Stimulated activated CD4-positive, alpha-beta T cell treated with anti-CD3 and anti-CD28 coated beads, Interleukin-2, amount 100 ng/mL, for 4 hours (primary cell): ENCODE data around the gene ARID3B.
"Not testable (repeated sequence)": the region's sequence is repeated elsewhere in the genome, so short reads cannot be mapped to it uniquely, and the experiment has no call there.

Source experiments
- DNase-seq: peaks from one replicate; pipeline ENCODE4 v3.0.0-alpha.2; 2020; ENCODE audit warnings: low read depth

The ARID3B gene

GRCh38 chr15:74568594-74568993, 27.6 kb downstream of the ARID3B start:
- DNase-seq, result no peak

- no peak for DNase-seq
Measured at GRCh38 chr15:74569731-74570070, 28.7 kb downstream of the ARID3B start.

GRCh38 chr15:74571191-74571590, 30.2 kb downstream of the ARID3B start:
- no peak for DNase-seq

GRCh38 chr15:74573987-74574386, 33.0 kb downstream of the ARID3B start:
- no peak for DNase-seq

GRCh38 chr15:74578496-74578994, 37.5 kb downstream of the ARID3B start:
- DNase-seq, result no peak

GRCh38 chr15:74579001-74579400, 38.0 kb downstream of the ARID3B start:
- DNase-seq, result no peak

- DNase-seq, result no peak
Measured at GRCh38 chr15:74580538-74581350, 39.7 kb downstream of the ARID3B start.

- DNase-seq, result no peak
Measured at GRCh38 chr15:74584204-74584603, 43.2 kb downstream of the ARID3B start.

GRCh38 chr15:74584779-74585178, 43.8 kb downstream of the ARID3B start:
- DNase-seq, result no peak

GRCh38 chr15:74585191-74585590, 44.2 kb downstream of the ARID3B start:
- no peak for DNase-seq

GRCh38 chr15:74585857-74586256, 44.8 kb downstream of the ARID3B start:
- no peak for DNase-seq

GRCh38 chr15:74589826-74590225, 48.8 kb downstream of the ARID3B start:
- no peak for DNase-seq

GRCh38 chr15:74592222-74592621, 51.2 kb downstream of the ARID3B start:
- DNase-seq, result no peak

GRCh38 chr15:74593122-74593521, 52.1 kb downstream of the ARID3B start:
- DNase-seq, result no peak

GRCh38 chr15:74594455-74594854, 53.4 kb downstream of the ARID3B start:
- DNase-seq, result no peak

- no peak for DNase-seq
Measured at GRCh38 chr15:74595271-74595670, 54.3 kb downstream of the ARID3B start.

GRCh38 chr15:74596736-74597135, 55.7 kb downstream of the ARID3B start:
- DNase-seq, result not testable (repeated sequence)

GRCh38 chr15:74597146-74597705, 56.2 kb downstream of the ARID3B start:
- DNase-seq, result not testable (repeated sequence)

- peak; percentile 73 for DNase-seq
Measured at GRCh38 chr15:74598126-74598842, 57.3 kb downstream of the ARID3B start.

GRCh38 chr15:74599156-74599555, 58.1 kb downstream of the ARID3B start:
- no peak for DNase-seq

GRCh38 chr15:74603026-74603788, 62.2 kb downstream of the ARID3B start:
- DNase-seq, result no peak
